WTC11 (cell line): ENCODE results near the gene FAM118B. TPM values are rescaled to one million over a fixed set of nuclear protein-coding genes. Genes with fewer than 3 reads are reported as not detected.

ENCODE experiments used
- ATAC-seq: fragments of 200-7000 bp; cut with Tn5 transposase; 2 replicates; pipeline ENCODE4 v1.10.0; 2021; ENCODE audit warnings: mild to moderate bottlenecking, moderate library complexity
- CTCF ChIA-PET: fragments of 300-600 bp; sonication (Branson Sonifier 250); formaldehyde crosslinking; loops from one replicate; lab custom pipeline; 2021; ENCODE audit warnings: antibody characterized with exemption; lab: Charles Lee
- POLR2A ChIA-PET: fragments of 350-600 bp; sonication (Branson Sonifier 250); formaldehyde crosslinking; loops from one replicate; lab custom pipeline; 2021; ENCODE audit warnings: antibody characterized with exemption; lab: Charles Lee
- DNase-seq: peaks from one replicate; pipeline ENCODE4 v3.0.0; 2021; ENCODE audit warnings: low spot score
- H3K27ac Mint-ChIP-seq: 2 replicates; pipeline ENCODE4 v1.8.0; 2021; ENCODE audit warnings: mixed read lengths
- H3K27me3 Mint-ChIP-seq: 2 replicates; pipeline ENCODE4 v1.8.0; 2021; ENCODE audit warnings: low read depth, mild to moderate bottlenecking, moderate library complexity, mixed read lengths
- H3K36me3 Mint-ChIP-seq: 2 replicates; pipeline ENCODE4 v1.8.0; 2021; ENCODE audit warnings: mixed read lengths
- H3K4me1 Mint-ChIP-seq: 2 replicates; pipeline ENCODE4 v1.8.0; 2022; ENCODE audit warnings: mixed read lengths
- H3K4me3 Mint-ChIP-seq: 2 replicates; pipeline ENCODE4 v1.8.0; 2021; ENCODE audit warnings: mild to moderate bottlenecking, moderate library complexity, mixed read lengths
- H3K9me3 Mint-ChIP-seq: 2 replicates; pipeline ENCODE4 v1.8.0; 2021; ENCODE audit warnings: mixed read lengths
- CBFB ChIP-seq: sonication (generic); formaldehyde crosslinking; IDR thresholded peaks from 2 replicates; pipeline ENCODE4 v1.8.1; 2022; ENCODE audit warnings: mild to moderate bottlenecking, low read depth, missing genetic modification reagents
- ESRRA ChIP-seq: sonication (generic); formaldehyde crosslinking; IDR thresholded peaks from 2 replicates; pipeline ENCODE4 v1.8.1; 2022; ENCODE audit warnings: mild to moderate bottlenecking, missing genetic modification reagents, borderline replicate concordance
- PRRX2 ChIP-seq: fragments of 250-450 bp; sonication (Bioruptor Pico); IDR thresholded peaks from 2 replicates; pipeline ENCODE4 v1.8.0; 2021; ENCODE audit warnings: mild to moderate bottlenecking
- RELA ChIP-seq: sonication (generic); formaldehyde crosslinking; IDR thresholded peaks from 2 replicates; pipeline ENCODE4 v1.8.1; 2022; ENCODE audit warnings: missing genetic modification reagents, mild to moderate bottlenecking, borderline replicate concordance
- ZNF121 ChIP-seq: sonication (generic); formaldehyde crosslinking; IDR thresholded peaks from 2 replicates; pipeline ENCODE4 v1.8.0; 2023; ENCODE audit warnings: missing genetic modification reagents
- ZNF232 ChIP-seq: sonication (generic); formaldehyde crosslinking; IDR thresholded peaks from 2 replicates; pipeline ENCODE4 v1.8.0; 2022; ENCODE audit warnings: mild to moderate bottlenecking, missing genetic modification reagents
- ZNF317 ChIP-seq: sonication (generic); formaldehyde crosslinking; IDR thresholded peaks from 2 replicates; pipeline ENCODE4 v1.8.1; 2023; ENCODE audit warnings: low read depth, mild to moderate bottlenecking, moderate library complexity, missing genetic modification reagents, borderline replicate concordance
- total RNA-seq: library from RNA; stranded (reverse); gene quantifications from 3 replicates; pipeline ENCODE4 v1.2.3, GENCODE V29; 2021
- TF ChIP-seq, protein P1 (sequence below): sonication (generic); formaldehyde crosslinking; IDR thresholded peaks from 2 replicates; pipeline ENCODE4 v1.8.1; 2023; ENCODE audit warnings: mild to moderate bottlenecking, missing genetic modification reagents
- TF ChIP-seq, protein P2 (sequence below): sonication (generic); formaldehyde crosslinking; IDR thresholded peaks from 2 replicates; pipeline ENCODE4 v1.8.1; 2023; ENCODE audit warnings: mild to moderate bottlenecking, moderate library complexity, missing genetic modification reagents
- TF ChIP-seq, protein P3 (sequence below): sonication (generic); formaldehyde crosslinking; IDR thresholded peaks from 2 replicates; pipeline ENCODE4 v1.8.1; 2022; ENCODE audit warnings: mild to moderate bottlenecking, moderate library complexity, missing genetic modification reagents
- TF ChIP-seq, protein P4 (sequence below): fragments of 250-450 bp; sonication (Bioruptor Pico); IDR thresholded peaks from 2 replicates; pipeline ENCODE4 v1.9.0; 2021; ENCODE audit warnings: mild to moderate bottlenecking
- TF ChIP-seq, protein P5 (sequence below): fragments of 250-450 bp; sonication (Bioruptor Pico); IDR thresholded peaks from 2 replicates; pipeline ENCODE4 v1.9.0; 2021; ENCODE audit warnings: mild to moderate bottlenecking, borderline replicate concordance

FAM118B gene
- total RNA-seq, 1 experiment from 2014 or later = 35.3 TPM

DNA sequence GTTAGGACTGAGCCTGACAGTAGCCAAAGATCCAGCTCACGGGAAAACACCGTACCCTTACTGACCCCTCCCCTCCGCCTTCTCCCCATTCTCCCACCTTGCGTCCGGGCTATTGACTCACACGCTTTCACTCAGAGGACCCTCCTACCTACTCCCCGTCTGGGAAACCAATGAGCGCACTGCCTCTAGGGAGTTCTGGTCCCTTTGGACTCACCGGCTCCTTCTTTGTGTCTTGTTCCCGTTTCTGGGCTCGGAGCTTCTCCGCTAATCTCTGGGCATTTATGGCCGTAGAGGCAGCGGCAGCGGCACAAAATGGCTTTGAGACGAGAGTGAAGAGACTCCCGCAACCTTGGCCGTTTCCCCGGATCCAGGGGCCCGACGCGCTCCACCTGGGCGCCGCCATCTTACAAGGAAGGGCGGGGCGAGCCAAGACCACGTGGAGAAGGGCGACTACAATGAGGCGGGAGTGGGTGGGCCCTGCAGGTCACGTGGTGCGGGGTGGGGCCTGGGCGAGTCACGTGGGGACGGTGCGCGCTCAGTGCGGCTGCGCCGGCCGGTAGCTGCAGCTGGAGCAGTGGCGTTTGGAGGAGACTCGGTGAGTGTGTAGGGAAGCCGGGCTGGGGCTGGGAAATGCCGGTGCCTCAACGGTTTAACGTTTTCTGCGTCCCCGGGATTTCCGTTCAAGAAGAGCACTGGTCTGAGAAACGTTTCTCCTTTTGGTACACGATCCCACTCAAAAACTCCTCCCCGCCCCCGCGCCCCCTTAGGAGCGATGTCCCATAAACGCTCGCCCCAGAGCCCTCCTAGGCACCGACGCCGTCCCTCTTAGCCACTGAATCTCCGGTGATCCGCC, at the start of gene FAM118B, which contains the start of gene RPUSD4 (continued):
- TF ChIP-seq, protein P1, sequence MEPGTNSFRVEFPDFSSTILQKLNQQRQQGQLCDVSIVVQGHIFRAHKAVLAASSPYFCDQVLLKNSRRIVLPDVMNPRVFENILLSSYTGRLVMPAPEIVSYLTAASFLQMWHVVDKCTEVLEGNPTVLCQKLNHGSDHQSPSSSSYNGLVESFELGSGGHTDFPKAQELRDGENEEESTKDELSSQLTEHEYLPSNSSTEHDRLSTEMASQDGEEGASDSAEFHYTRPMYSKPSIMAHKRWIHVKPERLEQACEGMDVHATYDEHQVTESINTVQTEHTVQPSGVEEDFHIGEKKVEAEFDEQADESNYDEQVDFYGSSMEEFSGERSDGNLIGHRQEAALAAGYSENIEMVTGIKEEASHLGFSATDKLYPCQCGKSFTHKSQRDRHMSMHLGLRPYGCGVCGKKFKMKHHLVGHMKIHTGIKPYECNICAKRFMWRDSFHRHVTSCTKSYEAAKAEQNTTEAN (CRISPR knock-in tag) = no peak
- TF ChIP-seq, protein P2, sequence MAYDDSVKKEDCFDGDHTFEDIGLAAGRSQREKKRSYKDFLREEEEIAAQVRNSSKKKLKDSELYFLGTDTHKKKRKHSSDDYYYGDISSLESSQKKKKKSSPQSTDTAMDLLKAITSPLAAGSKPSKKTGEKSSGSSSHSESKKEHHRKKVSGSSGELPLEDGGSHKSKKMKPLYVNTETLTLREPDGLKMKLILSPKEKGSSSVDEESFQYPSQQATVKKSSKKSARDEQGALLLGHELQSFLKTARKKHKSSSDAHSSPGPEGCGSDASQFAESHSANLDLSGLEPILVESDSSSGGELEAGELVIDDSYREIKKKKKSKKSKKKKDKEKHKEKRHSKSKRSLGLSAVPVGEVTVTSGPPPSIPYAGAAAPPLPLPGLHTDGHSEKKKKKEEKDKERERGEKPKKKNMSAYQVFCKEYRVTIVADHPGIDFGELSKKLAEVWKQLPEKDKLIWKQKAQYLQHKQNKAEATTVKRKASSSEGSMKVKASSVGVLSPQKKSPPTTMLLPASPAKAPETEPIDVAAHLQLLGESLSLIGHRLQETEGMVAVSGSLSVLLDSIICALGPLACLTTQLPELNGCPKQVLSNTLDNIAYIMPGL (CRISPR knock-in tag) = peak; percentile 87; the same call in 1 of the 2 replicates
- TF ChIP-seq, protein P3, sequence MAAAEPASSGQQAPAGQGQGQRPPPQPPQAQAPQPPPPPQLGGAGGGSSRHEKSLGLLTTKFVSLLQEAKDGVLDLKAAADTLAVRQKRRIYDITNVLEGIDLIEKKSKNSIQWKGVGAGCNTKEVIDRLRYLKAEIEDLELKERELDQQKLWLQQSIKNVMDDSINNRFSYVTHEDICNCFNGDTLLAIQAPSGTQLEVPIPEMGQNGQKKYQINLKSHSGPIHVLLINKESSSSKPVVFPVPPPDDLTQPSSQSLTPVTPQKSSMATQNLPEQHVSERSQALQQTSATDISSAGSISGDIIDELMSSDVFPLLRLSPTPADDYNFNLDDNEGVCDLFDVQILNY = peak; percentile 24; the same call in 1 of the 2 replicates
- TF ChIP-seq CBFB (0 out of 2 replicates have a peak, but pooled peaks have one; percentile 17), ZNF317 (CRISPR knock-in tag) (no peak), ESRRA (CRISPR knock-in tag) (no peak)
- TF ChIP-seq, protein P4, sequence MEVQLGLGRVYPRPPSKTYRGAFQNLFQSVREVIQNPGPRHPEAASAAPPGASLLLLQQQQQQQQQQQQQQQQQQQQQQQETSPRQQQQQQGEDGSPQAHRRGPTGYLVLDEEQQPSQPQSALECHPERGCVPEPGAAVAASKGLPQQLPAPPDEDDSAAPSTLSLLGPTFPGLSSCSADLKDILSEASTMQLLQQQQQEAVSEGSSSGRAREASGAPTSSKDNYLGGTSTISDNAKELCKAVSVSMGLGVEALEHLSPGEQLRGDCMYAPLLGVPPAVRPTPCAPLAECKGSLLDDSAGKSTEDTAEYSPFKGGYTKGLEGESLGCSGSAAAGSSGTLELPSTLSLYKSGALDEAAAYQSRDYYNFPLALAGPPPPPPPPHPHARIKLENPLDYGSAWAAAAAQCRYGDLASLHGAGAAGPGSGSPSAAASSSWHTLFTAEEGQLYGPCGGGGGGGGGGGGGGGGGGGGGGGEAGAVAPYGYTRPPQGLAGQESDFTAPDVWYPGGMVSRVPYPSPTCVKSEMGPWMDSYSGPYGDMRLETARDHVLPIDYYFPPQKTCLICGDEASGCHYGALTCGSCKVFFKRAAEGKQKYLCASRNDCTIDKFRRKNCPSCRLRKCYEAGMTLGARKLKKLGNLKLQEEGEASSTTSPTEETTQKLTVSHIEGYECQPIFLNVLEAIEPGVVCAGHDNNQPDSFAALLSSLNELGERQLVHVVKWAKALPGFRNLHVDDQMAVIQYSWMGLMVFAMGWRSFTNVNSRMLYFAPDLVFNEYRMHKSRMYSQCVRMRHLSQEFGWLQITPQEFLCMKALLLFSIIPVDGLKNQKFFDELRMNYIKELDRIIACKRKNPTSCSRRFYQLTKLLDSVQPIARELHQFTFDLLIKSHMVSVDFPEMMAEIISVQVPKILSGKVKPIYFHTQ = no peak
- TF ChIP-seq, protein P5, sequence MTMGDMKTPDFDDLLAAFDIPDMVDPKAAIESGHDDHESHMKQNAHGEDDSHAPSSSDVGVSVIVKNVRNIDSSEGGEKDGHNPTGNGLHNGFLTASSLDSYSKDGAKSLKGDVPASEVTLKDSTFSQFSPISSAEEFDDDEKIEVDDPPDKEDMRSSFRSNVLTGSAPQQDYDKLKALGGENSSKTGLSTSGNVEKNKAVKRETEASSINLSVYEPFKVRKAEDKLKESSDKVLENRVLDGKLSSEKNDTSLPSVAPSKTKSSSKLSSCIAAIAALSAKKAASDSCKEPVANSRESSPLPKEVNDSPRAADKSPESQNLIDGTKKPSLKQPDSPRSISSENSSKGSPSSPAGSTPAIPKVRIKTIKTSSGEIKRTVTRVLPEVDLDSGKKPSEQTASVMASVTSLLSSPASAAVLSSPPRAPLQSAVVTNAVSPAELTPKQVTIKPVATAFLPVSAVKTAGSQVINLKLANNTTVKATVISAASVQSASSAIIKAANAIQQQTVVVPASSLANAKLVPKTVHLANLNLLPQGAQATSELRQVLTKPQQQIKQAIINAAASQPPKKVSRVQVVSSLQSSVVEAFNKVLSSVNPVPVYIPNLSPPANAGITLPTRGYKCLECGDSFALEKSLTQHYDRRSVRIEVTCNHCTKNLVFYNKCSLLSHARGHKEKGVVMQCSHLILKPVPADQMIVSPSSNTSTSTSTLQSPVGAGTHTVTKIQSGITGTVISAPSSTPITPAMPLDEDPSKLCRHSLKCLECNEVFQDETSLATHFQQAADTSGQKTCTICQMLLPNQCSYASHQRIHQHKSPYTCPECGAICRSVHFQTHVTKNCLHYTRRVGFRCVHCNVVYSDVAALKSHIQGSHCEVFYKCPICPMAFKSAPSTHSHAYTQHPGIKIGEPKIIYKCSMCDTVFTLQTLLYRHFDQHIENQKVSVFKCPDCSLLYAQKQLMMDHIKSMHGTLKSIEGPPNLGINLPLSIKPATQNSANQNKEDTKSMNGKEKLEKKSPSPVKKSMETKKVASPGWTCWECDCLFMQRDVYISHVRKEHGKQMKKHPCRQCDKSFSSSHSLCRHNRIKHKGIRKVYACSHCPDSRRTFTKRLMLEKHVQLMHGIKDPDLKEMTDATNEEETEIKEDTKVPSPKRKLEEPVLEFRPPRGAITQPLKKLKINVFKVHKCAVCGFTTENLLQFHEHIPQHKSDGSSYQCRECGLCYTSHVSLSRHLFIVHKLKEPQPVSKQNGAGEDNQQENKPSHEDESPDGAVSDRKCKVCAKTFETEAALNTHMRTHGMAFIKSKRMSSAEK = no peak

DNA sequence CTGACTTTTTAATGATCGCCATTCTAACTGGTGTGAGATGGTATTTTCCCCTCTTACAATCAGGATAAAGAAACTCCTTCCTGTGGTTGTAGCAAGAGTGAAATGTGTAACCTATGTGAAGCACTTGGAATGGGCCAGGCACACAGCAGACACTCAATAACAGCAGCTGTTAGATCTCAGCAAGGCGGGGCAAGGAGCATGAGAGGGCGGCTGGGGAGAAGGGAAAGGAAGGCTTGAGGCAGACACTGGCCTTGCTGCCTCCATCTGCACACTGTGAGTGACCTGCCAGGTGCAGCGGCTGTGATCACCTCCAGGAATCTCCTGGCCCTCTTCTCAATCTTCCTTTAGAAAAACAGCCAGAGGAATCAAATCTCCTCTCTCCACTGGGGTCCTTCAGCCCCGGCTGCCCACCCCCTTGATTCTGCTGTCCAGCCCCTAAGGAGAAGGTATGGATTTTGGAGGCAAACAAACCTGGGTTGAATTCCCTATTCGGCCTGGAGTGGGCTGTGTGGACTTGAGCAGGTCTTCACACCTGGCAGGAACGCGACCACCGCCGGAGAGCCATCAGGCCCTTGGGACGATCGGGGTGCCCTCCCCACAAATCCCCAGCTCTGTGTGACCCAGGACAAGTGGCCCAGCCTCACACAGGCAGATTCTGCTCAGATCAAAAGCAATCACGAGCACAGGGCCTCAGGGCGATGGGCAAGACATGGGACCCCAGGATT, 49.1 kb upstream of the FAM118B start:
- Mint-ChIP-seq H3K4me1 (peaks cover 23% of the 10 kb centered on the region), H3K4me3 (no peak overlapping the region), H3K27me3 (peaks cover 2% of the 10 kb centered on the region; the same call in 1 of the 2 replicates), H3K9me3 (no peaks in the 10 kb centered on the region), H3K36me3 (no peaks in the 10 kb centered on the region), H3K27ac (no peak overlapping the region)
- DNase-seq = no peak
- POLR2A ChIA-PET = no interaction called here
- ATAC-seq = no peak
- TF ChIP-seq, protein P2 (CRISPR knock-in tag) = no peak
- TF ChIP-seq ZNF232 (CRISPR knock-in tag) (no peak), RELA (CRISPR knock-in tag) (0 out of 2 replicates have a peak, but pooled peaks have one; percentile 31), CBFB (no peak), ZNF121 (no peak), PRRX2 (CRISPR knock-in tag) (no peak)
- TF ChIP-seq, all 79 proteins: peak for 1
- CTCF ChIA-PET = no interaction called here
